Measurements from ENCODE around the gene RSPH6A. TPM values are rescaled to one million over a fixed set of nuclear protein-coding genes. Genes with fewer than 3 reads are reported as not detected.

The RSPH6A gene
- total RNA-seq, 4 donors from 2014 or later, result 0.38 to 0.68 TPM; not detected in 2

GRCh38 chr19:45852145-45852750 lies 37.1 kb upstream of the RSPH6A start:
- TF ChIP-seq POLR2AphosphoS5 (IDR thresholded peaks at IDR 0.05) (no peak), POLR2A (IDR thresholded peaks at IDR 0.05) (no peak), CTCF (IDR thresholded peaks at IDR 0.05) (no peak), EP300 (IDR thresholded peaks at IDR 0.05) (no peak)
- Histone ChIP-seq H3K27ac (no peak overlapping the region), H3K9me3 (no peaks in the 10 kb centered on the region), H3K4me1 (no peaks in the 10 kb centered on the region), H3K36me3 (peaks cover 73% of the 10 kb centered on the region), H3K4me3 (no peak overlapping the region), H3K27me3 (no peaks in the 10 kb centered on the region)
- 89% methylated on average over 10 of the region's 10 CpGs for WGBS
- no peak for DNase-seq (ENCODE audit: low spot score in 2 of 2)

GRCh38 chr19:45848922-45849321 lies 33.8 kb upstream of the RSPH6A start:
- Histone ChIP-seq H3K36me3 (peaks cover 99% of the 10 kb centered on the region), H3K4me3 (no peak overlapping the region), H3K4me1 (no peaks in the 10 kb centered on the region), H3K27ac (no peak overlapping the region), H3K9me3 (no peaks in the 10 kb centered on the region), H3K27me3 (no peaks in the 10 kb centered on the region)
- WGBS, result 93% methylated on average over 4 of the region's 4 CpGs
- TF ChIP-seq POLR2AphosphoS5 (IDR thresholded peaks at IDR 0.05), result no peak
- TF ChIP-seq CTCF (IDR thresholded peaks at IDR 0.05), result no peak
- no peak for TF ChIP-seq POLR2A (IDR thresholded peaks at IDR 0.05)
- no peak for TF ChIP-seq EP300 (IDR thresholded peaks at IDR 0.05)
- no peak for DNase-seq (ENCODE audit: low spot score in 2 of 2)

GRCh38 chr19:45847663-45848062 lies 32.6 kb upstream of the RSPH6A start:
- no peak for DNase-seq (ENCODE audit: low spot score in 2 of 2)
- TF ChIP-seq POLR2A (IDR thresholded peaks at IDR 0.05) (no peak), POLR2AphosphoS5 (IDR thresholded peaks at IDR 0.05) (no peak), CTCF (IDR thresholded peaks at IDR 0.05) (no peak), EP300 (IDR thresholded peaks at IDR 0.05) (no peak)
- H3K27me3 ChIP-seq, result no peaks in the 10 kb centered on the region
- no peaks in the 10 kb centered on the region for H3K9me3 ChIP-seq
- peaks cover 99% of the 10 kb centered on the region for H3K36me3 ChIP-seq
- no peaks in the 10 kb centered on the region for H3K4me1 ChIP-seq
- no peak overlapping the region for H3K27ac ChIP-seq
- H3K4me3 ChIP-seq, result no peak overlapping the region
- WGBS, result 95% methylated on average over 9 of the region's 13 CpGs

DNA sequence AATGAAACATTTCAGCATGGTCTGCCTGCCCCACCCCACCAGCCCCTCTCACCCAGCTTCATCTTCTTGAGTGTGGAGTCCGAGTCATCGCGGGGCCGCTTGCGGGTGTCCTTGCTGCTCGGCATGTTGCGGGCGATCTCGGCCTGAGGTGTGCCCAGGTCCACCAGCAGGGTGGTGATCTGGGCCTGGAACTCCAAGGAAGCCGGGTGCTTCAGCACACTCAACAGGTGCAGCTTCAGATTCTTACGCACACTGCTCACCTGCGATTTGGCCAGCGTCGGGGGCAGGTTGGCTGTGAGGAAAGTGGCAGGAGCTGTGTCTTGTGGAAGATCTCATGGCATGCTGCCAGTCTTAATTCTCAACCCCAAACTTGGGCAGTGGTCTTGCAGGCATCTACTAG lies 27.1 kb upstream of the RSPH6A start:
- DNase-seq (ENCODE audit: low spot score in 2 of 2), result no peak
- Histone ChIP-seq H3K4me1 (no peaks in the 10 kb centered on the region), H3K9me3 (no peaks in the 10 kb centered on the region), H3K27ac (no peak overlapping the region), H3K27me3 (no peaks in the 10 kb centered on the region), H3K4me3 (no peak overlapping the region), H3K36me3 (peaks cover 97% of the 10 kb centered on the region)
- TF ChIP-seq POLR2AphosphoS5 (IDR thresholded peaks at IDR 0.05) (no peak), POLR2A (IDR thresholded peaks at IDR 0.05) (no peak), EP300 (IDR thresholded peaks at IDR 0.05) (no peak), CTCF (IDR thresholded peaks at IDR 0.05) (no peak)
- 99% methylated on average over 9 of the region's 14 CpGs for WGBS

GRCh38 chr19:45834970-45835369 lies 19.9 kb upstream of the RSPH6A start:
- no peak overlapping the region for H3K4me3 ChIP-seq
- peaks cover 98% of the 10 kb centered on the region for H3K36me3 ChIP-seq
- no peak for TF ChIP-seq CTCF (IDR thresholded peaks at IDR 0.05)
- TF ChIP-seq EP300 (IDR thresholded peaks at IDR 0.05), result no peak
- TF ChIP-seq POLR2A (IDR thresholded peaks at IDR 0.05), result no peak
- no peak for TF ChIP-seq POLR2AphosphoS5 (IDR thresholded peaks at IDR 0.05)
- no peaks in the 10 kb centered on the region for H3K27me3 ChIP-seq
- DNase-seq (ENCODE audit: low spot score in 2 of 2), result no peak
- no peaks in the 10 kb centered on the region for H3K4me1 ChIP-seq
- no peaks in the 10 kb centered on the region for H3K9me3 ChIP-seq
- WGBS, result 90% methylated on average over 2 of the region's 7 CpGs
- H3K27ac ChIP-seq, result no peak overlapping the region

Measured in suprapubic skin (tissue), 4 donors.